Lower lobe of right lung (tissue), 2 donors: ENCODE data around the gene PROCA1. TPM values are rescaled to one million over a fixed set of nuclear protein-coding genes. Genes with fewer than 3 reads are reported as not detected.
A peak's percentile ranks its signal among the peaks of the same experiment; 100 is the strongest.
"Not testable (repeated sequence)": the region's sequence is repeated elsewhere in the genome, so short reads cannot be mapped to it uniquely, and the experiment has no call there.

Source experiments
- ATAC-seq, 2 donors: fragments of 200-7000 bp; cut with Tn5 transposase; one replicate each; pipeline ENCODE4 v1.9.1; 2020 to 2022; ENCODE audit warnings: mild to moderate bottlenecking in 2 of 2, moderate library complexity in 2 of 2
- DNase-seq: peaks from one replicate; pipeline ENCODE4 v3.0.0-alpha.2; 2020
- H3K27ac ChIP-seq: fragments of 200-600 bp; one replicate; pipeline ENCODE4 v1.8.0; 2022
- H3K27me3 ChIP-seq: fragments of 200-600 bp; one replicate; pipeline ENCODE4 v1.8.0; 2022; ENCODE audit warnings: low read depth
- H3K36me3 ChIP-seq: fragments of 200-600 bp; one replicate; pipeline ENCODE4 v1.8.0; 2022; ENCODE audit warnings: mild to moderate bottlenecking
- H3K4me1 ChIP-seq: fragments of 200-600 bp; one replicate; pipeline ENCODE4 v1.8.0; 2022
- H3K4me3 ChIP-seq: fragments of 200-600 bp; one replicate; pipeline ENCODE4 v1.8.0; 2022; ENCODE audit warnings: mild to moderate bottlenecking
- H3K9me3 ChIP-seq: fragments of 200-600 bp; one replicate; pipeline ENCODE4 v1.8.0; 2022
- intact Hi-C: fragments of 100-400 bp; cut with DNase I; formaldehyde crosslinking; loops from one replicate; pipeline ENCODE4 v1.11.0; 2022
- total RNA-seq: library from RNA; stranded (reverse); fragmentation: NEBNext Ultra II Directional; extraction: Animal tissue kit (Norgen Biotek cat#: 25700); gene quantifications from one replicate; pipeline ENCODE4 v1.2.1, GENCODE V29; 2021
- TF ChIP-seq, protein P1 (sequence below): fragments of 200-600 bp; IDR thresholded peaks from one replicate; pipeline ENCODE4 v1.8.0; 2022; ENCODE audit warnings: antibody characterized with exemption, mild to moderate bottlenecking
- donor health status: DM: no; HTN: yes; CAD: no; lungs with severe emphysema.

PROCA1 gene
- total RNA-seq, 1 donor from 2014 or later: 4.4 TPM

DNA sequence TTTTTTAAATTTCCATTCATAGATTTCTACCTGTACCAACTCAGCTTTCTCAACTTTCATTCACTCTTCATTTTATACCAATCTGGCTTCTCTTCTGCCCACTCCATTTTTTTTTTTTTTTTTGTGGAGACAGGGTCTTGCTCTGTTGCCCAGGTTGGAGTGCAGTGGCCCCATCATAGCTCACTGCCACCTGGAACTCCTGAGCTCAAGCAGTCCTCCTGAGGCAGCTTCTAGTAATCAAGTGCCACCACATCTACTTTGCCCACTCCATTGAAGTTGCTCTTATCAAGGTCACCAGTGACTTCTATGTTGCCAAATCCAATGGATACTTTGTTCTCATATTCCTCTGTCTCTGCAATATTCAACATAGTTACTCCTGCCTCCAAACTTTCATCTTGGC is 48.0 kb downstream of the PROCA1 start:
- Histone ChIP-seq H3K4me1 (peaks cover 40% of the 10 kb centered on the region), H3K27me3 (no peaks in the 10 kb centered on the region), H3K4me3 (no peak overlapping the region), H3K9me3 (no peaks in the 10 kb centered on the region), H3K36me3 (peaks cover 31% of the 10 kb centered on the region), H3K27ac (no peak overlapping the region)
- intact Hi-C loops: no loop called here
- DNase-seq: no peak
- ATAC-seq: no peak
- TF ChIP-seq, protein P1, sequence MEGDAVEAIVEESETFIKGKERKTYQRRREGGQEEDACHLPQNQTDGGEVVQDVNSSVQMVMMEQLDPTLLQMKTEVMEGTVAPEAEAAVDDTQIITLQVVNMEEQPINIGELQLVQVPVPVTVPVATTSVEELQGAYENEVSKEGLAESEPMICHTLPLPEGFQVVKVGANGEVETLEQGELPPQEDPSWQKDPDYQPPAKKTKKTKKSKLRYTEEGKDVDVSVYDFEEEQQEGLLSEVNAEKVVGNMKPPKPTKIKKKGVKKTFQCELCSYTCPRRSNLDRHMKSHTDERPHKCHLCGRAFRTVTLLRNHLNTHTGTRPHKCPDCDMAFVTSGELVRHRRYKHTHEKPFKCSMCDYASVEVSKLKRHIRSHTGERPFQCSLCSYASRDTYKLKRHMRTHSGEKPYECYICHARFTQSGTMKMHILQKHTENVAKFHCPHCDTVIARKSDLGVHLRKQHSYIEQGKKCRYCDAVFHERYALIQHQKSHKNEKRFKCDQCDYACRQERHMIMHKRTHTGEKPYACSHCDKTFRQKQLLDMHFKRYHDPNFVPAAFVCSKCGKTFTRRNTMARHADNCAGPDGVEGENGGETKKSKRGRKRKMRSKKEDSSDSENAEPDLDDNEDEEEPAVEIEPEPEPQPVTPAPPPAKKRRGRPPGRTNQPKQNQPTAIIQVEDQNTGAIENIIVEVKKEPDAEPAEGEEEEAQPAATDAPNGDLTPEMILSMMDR: no peak

DNA sequence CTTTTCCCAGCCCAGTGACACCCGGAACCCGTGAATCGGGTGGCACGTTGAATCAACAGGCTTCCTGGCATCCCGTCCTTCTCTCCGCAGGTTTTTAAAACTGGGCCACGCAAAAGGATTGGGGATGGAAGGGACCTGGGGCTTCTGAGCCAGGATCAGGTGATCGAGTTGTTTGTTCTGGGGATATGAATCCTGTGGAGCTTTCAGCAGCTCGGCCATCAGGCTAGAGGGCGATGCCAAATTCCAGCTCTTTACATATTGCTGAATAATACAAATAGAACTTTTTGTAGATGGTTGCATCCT is 49.2 kb downstream of the PROCA1 start:
- Histone ChIP-seq H3K36me3 (peaks cover 25% of the 10 kb centered on the region), H3K27me3 (no peaks in the 10 kb centered on the region), H3K27ac (peak overlapping the region; percentile 97), H3K4me3 (peak overlapping the region; percentile 83), H3K9me3 (no peaks in the 10 kb centered on the region), H3K4me1 (peaks cover 40% of the 10 kb centered on the region)
- peak in 1 of 2 donors; percentile 10 for ATAC-seq
- TF ChIP-seq, protein P1: no peak
- intact Hi-C loops: no loop called here
- no peak for DNase-seq

DNA sequence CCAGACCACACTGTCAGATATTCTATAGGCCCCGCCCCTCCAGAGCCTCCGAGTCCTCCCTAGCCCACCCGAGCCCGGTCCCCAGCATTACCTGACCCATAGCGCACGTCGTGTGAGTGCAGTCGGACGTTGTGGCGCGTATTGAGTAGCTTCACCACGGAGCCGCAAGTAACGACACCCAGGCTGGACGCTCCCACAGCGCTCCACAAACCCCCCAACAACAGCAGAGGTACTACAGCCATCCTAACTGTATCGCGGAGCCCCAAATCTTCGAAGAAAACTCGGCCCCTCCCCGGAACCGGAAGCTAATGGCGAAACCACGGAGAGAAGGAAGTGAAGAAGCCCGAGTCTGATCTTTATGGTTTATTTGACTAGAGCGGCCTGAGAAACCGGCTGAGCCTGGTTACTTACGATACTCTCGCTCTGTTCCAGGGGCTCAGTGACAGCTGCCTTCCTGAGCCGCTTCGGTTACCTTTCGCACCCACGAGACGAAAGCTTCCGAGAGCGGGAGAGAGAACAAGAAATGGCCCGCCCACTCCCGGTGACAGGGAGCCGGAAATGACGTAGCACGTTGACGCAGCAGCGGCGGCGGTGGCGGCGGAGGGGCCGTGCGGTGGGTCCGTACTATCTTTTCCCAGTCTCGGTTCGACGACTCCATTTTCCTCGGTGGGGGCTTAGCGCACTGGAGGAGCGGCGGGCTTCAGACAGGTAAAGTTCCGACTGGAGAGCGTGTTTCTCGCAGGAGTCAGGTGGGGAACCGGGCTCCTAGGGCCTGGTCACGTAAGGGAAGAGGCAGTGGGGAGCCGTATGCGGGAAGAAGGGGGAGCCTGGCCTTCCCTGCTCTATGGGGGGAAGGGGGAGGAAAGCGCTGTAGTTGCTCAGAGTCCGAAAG is 49.8 kb downstream of the PROCA1 start, which contains the start of the genes SDF2 and SUPT6H:
Gene SDF2, minus strand, starts transcription at position 272 of the 892 bp plus-strand sequence. Its CDS starts 30 bp downstream, at position 242.
Gene SUPT6H, plus strand, starts transcription at position 571 of the 892 bp plus-strand sequence. CDS start 11,197 bp downstream, outside the sequence.
- TF ChIP-seq, protein P1: no peak
- Histone ChIP-seq H3K36me3 (peaks cover 30% of the 10 kb centered on the region), H3K9me3 (no peaks in the 10 kb centered on the region), H3K27me3 (no peaks in the 10 kb centered on the region), H3K4me1 (peaks cover 40% of the 10 kb centered on the region), H3K27ac (peak within 1 kb of the TSS; percentile 97), H3K4me3 (peak within 1 kb of the TSS; percentile 83)
- DNase-seq: peak; percentile 93
- intact Hi-C loops: no loop called here
- ATAC-seq: peak; percentile 96 to 98

DNA sequence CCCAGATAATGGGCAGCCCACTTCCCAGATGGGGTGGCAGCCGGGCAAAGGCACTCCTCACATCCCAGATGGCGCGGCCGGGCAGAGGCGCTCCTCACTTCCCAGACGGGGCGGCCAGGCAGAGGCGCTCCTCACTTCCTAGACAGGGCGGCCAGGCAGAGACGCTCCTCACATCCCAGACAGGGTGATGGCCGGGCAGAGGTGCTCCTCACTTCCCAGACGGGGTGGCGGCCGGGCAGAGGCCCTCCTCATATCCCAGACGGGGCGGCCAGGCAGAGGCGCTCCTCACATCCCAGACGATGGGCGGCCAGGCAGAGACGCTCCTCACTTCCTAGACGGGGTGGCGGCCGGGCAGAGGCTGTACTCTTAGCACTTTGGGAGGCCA is 52.2 kb downstream of the PROCA1 start:
- ATAC-seq, H3K27ac ChIP-seq, DNase-seq, intact Hi-C loops, H3K4me3 ChIP-seq, H3K9me3 ChIP-seq, H3K27me3 ChIP-seq: not testable (repeated sequence)
- peaks cover 38% of the 10 kb centered on the region for H3K36me3 ChIP-seq
- peaks cover 34% of the 10 kb centered on the region for H3K4me1 ChIP-seq

DNA sequence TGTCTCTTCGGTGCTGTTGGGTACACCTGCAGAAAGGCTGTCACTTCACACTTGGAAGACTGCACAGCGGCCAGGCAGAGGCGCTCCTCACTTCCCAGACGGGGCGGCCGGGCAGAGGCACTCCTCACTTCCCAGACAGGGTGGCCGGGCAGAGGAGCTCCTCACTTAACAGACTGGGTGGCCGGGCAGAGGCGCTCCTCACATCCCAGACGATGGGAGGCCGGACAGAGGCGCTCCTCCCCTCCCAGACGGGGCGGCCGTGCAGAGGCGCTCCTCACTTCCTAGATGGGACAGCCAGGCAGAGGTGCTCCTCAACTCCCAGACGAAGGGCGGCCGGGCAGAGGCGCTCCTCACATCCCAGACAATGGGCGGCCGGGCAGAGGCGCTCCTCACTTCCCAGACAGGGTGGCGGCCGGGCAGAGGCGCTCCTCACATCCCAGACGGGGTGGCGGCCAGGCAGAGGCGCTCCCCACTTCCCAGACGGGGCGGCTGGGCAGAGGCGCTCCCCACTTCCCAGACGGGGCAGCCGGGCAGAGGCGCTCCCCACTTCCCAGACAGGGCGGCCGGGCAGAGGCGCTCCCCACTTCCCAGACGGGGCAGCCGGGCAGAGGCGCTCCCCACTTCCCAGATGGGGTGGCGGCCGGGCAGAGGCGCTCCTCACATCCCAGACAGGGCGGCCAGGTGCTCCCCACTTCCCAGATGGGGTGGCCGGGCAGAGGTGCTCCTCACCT is 52.8 kb downstream of the PROCA1 start:
- ATAC-seq, intact Hi-C loops, DNase-seq, H3K4me3 ChIP-seq, H3K27me3 ChIP-seq, H3K9me3 ChIP-seq, H3K27ac ChIP-seq: not testable (repeated sequence)
- Histone ChIP-seq H3K4me1 (peaks cover 29% of the 10 kb centered on the region), H3K36me3 (peaks cover 43% of the 10 kb centered on the region)

DNA sequence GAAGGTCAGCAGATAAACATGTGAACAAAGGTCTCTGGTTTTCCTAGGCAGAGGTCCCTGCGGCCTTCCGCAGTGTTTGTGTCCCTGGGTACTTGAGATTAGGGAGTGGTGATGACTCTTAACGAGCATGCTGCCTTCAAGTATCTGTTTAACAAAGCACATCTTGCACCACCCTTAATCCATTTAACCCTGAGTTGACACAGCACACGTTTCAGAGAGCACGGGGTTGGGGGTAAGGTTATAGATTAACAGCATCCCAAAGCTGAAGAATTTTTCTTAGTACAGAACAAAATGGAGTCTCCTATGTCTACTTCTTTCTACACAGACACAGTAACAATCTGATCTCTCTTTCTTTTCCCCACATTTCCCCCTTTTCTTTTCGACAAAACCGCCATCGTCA is 53.3 kb downstream of the PROCA1 start:
- H3K27ac ChIP-seq, H3K9me3 ChIP-seq, intact Hi-C loops, ATAC-seq, H3K4me3 ChIP-seq, H3K27me3 ChIP-seq, DNase-seq: not testable (repeated sequence)
- Histone ChIP-seq H3K36me3 (peaks cover 49% of the 10 kb centered on the region), H3K4me1 (peaks cover 24% of the 10 kb centered on the region)
